ENCODE results near the gene ADAMTSL1. TPM values are rescaled to one million over a fixed set of nuclear protein-coding genes. Genes with fewer than 3 reads are reported as not detected.
A peak's percentile ranks its signal among the peaks of the same experiment; 100 is the strongest.

Gene ADAMTSL1
- total and polyA plus RNA-seq, 8 donors = 1.1 to 98.8 (median 8.4) TPM

GRCh38 chr9:18662320-18662719 lies 188.4 kb downstream of the ADAMTSL1 start:
- Histone ChIP-seq H3K9me3 (no peaks in the 10 kb centered on the region), H3K27me3 (no peaks in the 10 kb centered on the region), H3K4me3 (no peak overlapping the region), H3K36me3 (no peaks in the 10 kb centered on the region), H3K4me1 (no peaks in the 10 kb centered on the region), H3K27ac (no peak overlapping the region)
- TF ChIP-seq EP300 (IDR thresholded peaks at IDR 0.05) (no peak), CTCF (IDR thresholded peaks at IDR 0.05) (no peak), POLR2A (IDR thresholded peaks at IDR 0.05) (no peak), POLR2AphosphoS5 (IDR thresholded peaks at IDR 0.05) (no peak)
- intact Hi-C loops (cut with DNase I; ENCODE audit: low total_unique reads) = no loop called here
- no peak for DNase-seq
- WGBS, 5 donors = 83 to 91% (median 89%) methylated on average over 3 of the region's 3 CpGs

- Histone ChIP-seq H3K36me3 (no peaks in the 10 kb centered on the region), H3K4me3 (no peak overlapping the region), H3K27me3 (no peaks in the 10 kb centered on the region), H3K27ac (no peak overlapping the region), H3K9me3 (no peaks in the 10 kb centered on the region), H3K4me1 (peaks cover 0 to 12% (median 1%) of the 10 kb centered on the region in 4 donors)
- WGBS, 5 donors = 71 to 91% (median 86%) methylated on average over 1 of the region's 1 CpG
- TF ChIP-seq POLR2A (IDR thresholded peaks at IDR 0.05) = no peak
- no peak for TF ChIP-seq EP300 (IDR thresholded peaks at IDR 0.05)
- no peak for TF ChIP-seq CTCF (IDR thresholded peaks at IDR 0.05)
- TF ChIP-seq POLR2AphosphoS5 (IDR thresholded peaks at IDR 0.05) = no peak
- DNase-seq = no peak
- intact Hi-C loops (cut with DNase I; ENCODE audit: low total_unique reads) = no loop called here
These were observed 192.0 kb downstream of the ADAMTSL1 start for GRCh38 chr9:18665947-18666346.

GRCh38 chr9:18666348-18666747 lies 192.4 kb downstream of the ADAMTSL1 start:
- H3K4me1 ChIP-seq = peaks cover 0 to 12% (median 1%) of the 10 kb centered on the region in 4 donors
- TF ChIP-seq POLR2AphosphoS5 (IDR thresholded peaks at IDR 0.05) (no peak), EP300 (IDR thresholded peaks at IDR 0.05) (no peak), POLR2A (IDR thresholded peaks at IDR 0.05) (no peak), CTCF (IDR thresholded peaks at IDR 0.05) (no peak)
- no peak for DNase-seq
- intact Hi-C loops (cut with DNase I; ENCODE audit: low total_unique reads) = no loop called here
- WGBS, 5 donors = 61 to 73% (median 66%) methylated on average over 2 of the region's 2 CpGs
- H3K36me3 ChIP-seq = no peaks in the 10 kb centered on the region
- no peak overlapping the region for H3K4me3 ChIP-seq
- H3K27me3 ChIP-seq = no peaks in the 10 kb centered on the region
- no peak overlapping the region for H3K27ac ChIP-seq
- H3K9me3 ChIP-seq = no peaks in the 10 kb centered on the region

GRCh38 chr9:18666986-18667772 lies 193.2 kb downstream of the ADAMTSL1 start:
- Histone ChIP-seq H3K4me1 (peaks cover 0 to 12% (median 1%) of the 10 kb centered on the region in 4 donors), H3K36me3 (no peaks in the 10 kb centered on the region), H3K27me3 (no peaks in the 10 kb centered on the region), H3K9me3 (no peaks in the 10 kb centered on the region), H3K4me3 (no peak overlapping the region), H3K27ac (no peak overlapping the region)
- DNase-seq = peak in 1 of 2 donors; percentile 20
- intact Hi-C loops (cut with DNase I; ENCODE audit: low total_unique reads) = no loop called here
- WGBS, 5 donors = 71 to 89% (median 79%) methylated on average over 6 of the region's 6 CpGs
- no peak for TF ChIP-seq POLR2AphosphoS5 (IDR thresholded peaks at IDR 0.05)
- TF ChIP-seq POLR2A (IDR thresholded peaks at IDR 0.05) = no peak
- no peak for TF ChIP-seq CTCF (IDR thresholded peaks at IDR 0.05)
- no peak for TF ChIP-seq EP300 (IDR thresholded peaks at IDR 0.05)

Measured in stomach (tissue), 9 donors.